ENCODE measurements around the gene ROS1. TPM values are rescaled to one million over a fixed set of nuclear protein-coding genes. Genes with fewer than 3 reads are reported as not detected.
"Not testable (repeated sequence)": the region's sequence is repeated elsewhere in the genome, so short reads cannot be mapped to it uniquely, and the experiment has no call there.

ROS1 gene
- total RNA-seq, 1 donor from 2014 or later: 0.92 TPM

GRCh38 chr6:117266257-117267053, 159.3 kb downstream of the ROS1 start:
- peak; percentile 21 for DNase-seq

- DNase-seq: peak; percentile 91
These were observed 160.1 kb downstream of the ROS1 start, which contains the start of gene VGLL2 for GRCh38 chr6:117265410-117266256. VGLL2 (plus strand) TSS chr6:117265558; CDS start chr6:117265764, 206 bp downstream.

GRCh38 chr6:117264692-117265409, 160.9 kb downstream of the ROS1 start:
- DNase-seq: no peak

GRCh38 chr6:117264369-117264691, 161.4 kb downstream of the ROS1 start:
- peak; percentile 40 for DNase-seq

DNA sequence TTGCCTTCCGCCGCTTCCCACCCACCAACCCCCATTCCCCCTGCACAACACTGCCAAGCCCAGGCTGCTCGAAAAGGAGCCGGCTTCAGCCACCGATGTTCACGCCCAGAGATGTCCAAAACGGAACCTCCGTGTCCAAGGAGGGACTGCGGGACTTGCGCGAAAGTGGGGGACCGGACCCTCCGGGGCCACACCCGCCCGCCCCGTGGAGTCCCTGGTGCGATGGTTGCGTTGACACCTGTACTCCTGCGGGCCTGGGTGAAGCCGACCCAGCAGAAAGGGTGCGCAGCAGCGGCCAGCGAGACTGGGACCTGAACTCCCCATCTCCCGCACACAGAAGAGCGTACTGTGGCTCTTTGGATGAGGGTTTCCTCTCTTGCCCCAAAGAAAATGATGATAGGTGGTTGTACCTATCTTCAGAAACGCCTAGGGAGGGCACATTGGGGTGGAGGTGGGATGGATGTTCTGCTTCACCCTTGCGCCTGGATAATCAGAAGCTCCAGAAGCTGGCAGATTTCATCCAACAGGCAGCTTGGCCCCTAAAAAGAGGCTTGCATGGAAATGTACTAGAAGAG, 162.3 kb downstream of the ROS1 start:
- DNase-seq: no peak

DNA sequence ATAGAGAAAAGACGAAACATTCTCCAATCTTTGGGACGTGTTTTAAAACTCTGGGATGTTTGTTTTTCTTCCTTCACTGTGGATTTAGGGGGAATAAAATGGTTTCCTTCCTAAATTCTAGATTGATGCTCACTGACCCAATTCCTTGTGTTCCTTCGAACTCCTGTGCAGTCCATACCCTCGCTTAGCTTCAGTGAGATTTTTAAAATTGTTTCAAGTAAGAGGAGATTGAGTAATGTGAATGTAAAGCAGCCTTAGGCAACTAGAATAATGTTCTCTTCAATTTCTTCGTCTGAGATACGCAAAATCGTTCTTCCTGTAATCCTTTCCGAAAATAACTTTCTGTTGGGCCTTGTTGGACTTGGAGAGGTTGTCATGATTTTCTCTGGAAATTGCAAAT, 162.9 kb downstream of the ROS1 start:
- DNase-seq: no peak

GRCh38 chr6:117253785-117254184, 172.0 kb downstream of the ROS1 start:
- DNase-seq: no peak

DNA sequence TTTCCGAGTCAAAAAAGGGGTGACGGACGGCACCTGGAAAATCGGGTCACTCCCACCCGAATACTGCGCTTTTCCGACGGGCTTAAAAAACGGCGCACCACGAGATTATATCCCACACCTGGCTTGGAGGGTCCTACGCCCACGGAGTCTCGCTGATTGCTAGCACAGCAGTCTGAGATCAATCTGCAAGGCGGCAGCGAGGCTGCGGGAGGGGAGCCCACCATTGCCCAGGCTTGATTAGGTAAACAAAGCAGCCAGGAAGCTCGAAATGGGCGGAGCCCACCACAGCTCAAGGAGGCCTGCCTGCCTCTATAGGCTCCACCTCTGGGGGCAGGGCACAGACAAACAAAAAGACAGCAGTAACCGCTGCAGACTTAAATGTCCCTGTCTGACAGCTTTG, 180.8 kb downstream of the ROS1 start:
- not testable (repeated sequence) for DNase-seq

DNA sequence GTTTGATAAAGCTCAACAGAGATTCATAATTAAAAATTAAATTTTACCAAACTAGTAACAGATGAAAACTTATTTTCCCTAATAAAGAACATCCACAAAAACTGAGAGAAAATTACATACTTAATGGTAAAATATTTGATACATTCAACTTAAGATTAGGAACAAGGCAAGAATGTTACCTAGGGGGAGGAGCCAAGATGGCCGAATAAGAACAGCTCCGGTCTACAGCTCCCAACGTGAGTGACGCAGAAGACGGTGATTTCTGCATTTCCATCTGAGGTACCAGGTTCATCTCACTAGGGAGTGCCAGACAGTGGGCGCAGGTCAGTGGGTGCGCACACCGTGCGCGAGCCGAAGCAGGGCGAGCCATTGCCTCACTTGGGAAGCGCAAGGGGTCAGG, 181.2 kb downstream of the ROS1 start:
- not testable (repeated sequence) for DNase-seq

Small RNA genes within 50 kb of the gene (small RNA-seq; reads per million reads assigned to genes)
- not detected for gene RN7SKP18 (ENCODE audit: low replicate concordance)
- gene RNU6-253P (ENCODE audit: low replicate concordance): not detected

Other genes with a start within 250 kb of the ROS1 start
- gene VGLL2, start 160.4 kb downstream of the ROS1 start, total RNA-seq: 18.4 TPM
- 9.9 TPM for gene DCBLD1, start 56.7 kb upstream of the ROS1 start, total RNA-seq
- gene GOPC, start 176.6 kb upstream of the ROS1 start, total RNA-seq: 59.7 TPM
- gene NUS1, start 249.5 kb upstream of the ROS1 start, total RNA-seq: 15.3 TPM